HG03045 (cell line): ENCODE data around the gene ZC2HC1C.

Source experiments
- ATAC-seq: cut with Tn5 transposase; IDR thresholded peaks from one replicate; pipeline ENCODE4 v1.9.1; 2021; ENCODE audit warnings: mild to moderate bottlenecking, moderate library complexity; ENCODE audit not compliant: unreplicated experiment

The ZC2HC1C gene, protein sequence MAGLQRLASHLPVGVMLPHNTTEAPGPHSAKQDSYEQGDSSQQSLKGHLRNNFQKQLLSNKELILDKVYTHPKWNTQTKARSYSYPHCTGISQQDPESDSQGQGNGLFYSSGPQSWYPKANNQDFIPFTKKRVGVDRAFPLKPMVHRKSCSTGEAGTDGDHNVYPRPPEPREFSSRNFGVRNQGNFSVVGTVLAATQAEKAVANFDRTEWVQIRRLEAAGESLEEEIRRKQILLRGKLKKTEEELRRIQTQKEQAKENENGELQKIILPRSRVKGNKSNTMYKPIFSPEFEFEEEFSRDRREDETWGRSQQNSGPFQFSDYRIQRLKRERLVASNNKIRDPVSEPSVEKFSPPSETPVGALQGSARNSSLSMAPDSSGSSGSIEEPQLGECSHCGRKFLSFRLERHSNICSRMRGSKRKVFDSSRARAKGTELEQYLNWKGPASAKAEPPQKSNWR

DNA sequence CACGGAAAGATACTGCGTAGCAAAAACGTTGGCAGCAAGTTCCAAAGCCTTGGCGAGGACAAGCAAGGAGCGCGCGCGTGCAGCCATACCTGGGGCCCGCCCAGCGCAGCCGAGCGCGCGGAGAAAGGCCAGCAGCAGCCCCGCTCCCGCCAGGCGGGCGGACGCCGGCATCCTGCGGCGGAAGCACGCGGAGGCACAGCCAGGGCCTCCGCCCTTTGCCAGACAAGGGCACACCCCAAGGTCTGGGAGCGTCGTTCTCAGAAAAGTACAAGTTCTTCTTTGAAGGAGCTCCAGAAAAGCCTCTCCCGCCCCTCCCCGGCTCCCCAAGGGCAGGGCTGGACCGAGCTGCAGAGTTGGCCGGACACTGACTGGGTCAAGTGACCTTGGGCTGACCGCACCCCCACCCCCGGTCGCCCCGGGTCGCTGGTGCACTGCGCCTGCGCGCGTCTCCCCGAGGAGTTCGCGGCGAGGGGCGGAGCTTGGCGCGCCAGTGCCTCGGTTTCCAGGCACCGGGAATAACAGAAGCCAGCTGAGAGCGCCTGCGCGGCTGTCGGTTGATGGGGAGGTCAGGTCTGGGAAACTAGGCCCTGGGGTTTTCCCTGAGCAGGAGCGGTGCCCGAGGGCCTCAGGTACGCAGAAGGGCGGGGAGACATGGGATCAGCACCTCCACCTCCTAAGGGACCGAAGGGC lies at the start of gene ZC2HC1C:
Gene ZC2HC1C, plus strand, starts transcription at position 521 of the 690 bp plus-strand sequence. CDS start 933 bp downstream, outside the sequence.
- peak; percentile 75 for ATAC-seq

GRCh38 chr14:75022655-75023054 lies 46.8 kb upstream of the ZC2HC1C start:
- ATAC-seq, result no peak

GRCh38 chr14:75023108-75023507 lies 46.3 kb upstream of the ZC2HC1C start:
- no peak for ATAC-seq

DNA sequence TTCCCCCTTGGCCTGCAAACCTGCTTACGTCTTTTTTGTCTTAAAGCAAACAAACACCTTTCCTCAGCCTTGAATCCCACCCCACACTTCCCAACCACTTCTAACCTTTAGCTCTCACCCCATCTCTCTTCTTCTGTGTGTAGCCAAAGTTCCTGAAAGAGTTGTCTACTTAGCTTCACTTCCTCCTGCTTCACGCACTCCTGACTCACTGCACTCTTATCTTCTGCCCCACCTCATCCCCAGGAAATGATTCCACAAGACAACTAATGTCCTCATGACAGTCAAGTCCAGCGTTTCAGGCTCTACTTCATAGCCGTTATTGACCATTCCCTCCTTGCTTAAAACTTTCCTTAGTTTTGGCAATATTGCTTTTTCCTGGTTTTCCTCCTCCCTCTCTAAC lies 44.4 kb upstream of the ZC2HC1C start:
- no peak for ATAC-seq

DNA sequence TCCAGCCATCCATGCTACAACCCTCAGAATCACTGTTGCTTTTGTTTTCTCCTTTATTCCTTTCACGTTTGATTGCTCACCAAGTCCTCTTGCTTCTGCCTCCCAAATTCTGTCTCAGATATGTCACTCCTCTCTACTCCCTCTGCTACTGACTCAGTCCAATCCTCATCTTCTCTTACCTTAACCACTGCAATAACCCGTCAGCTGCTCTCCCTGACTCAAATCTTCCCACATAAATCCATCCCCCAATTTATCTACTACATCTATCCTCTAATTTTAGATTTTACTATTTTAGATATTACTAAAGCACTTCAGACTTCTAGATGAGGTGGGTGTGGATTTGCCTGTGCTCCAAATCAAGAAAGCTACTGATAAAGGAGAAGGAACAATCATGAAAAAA lies 43.6 kb upstream of the ZC2HC1C start:
- no peak for ATAC-seq

DNA sequence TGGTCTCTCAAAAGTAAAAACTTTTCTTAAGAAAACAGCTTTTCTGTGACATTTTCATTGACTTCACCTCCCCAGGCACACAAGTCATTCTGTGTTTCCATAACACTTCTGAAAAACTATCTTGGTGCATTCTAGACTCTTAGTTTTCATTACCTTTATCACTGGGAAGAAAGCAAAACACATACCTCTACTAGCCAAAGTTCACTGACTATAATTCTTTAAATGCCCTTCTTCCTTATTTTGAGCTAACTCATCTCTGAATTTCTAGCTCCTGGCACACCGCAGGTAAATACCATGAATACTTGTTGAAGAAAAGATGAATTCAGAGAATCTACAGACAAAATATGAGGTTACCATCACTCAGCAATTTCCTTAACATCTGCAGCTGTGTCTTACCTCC lies 39.3 kb upstream of the ZC2HC1C start:
- ATAC-seq, result no peak

DNA sequence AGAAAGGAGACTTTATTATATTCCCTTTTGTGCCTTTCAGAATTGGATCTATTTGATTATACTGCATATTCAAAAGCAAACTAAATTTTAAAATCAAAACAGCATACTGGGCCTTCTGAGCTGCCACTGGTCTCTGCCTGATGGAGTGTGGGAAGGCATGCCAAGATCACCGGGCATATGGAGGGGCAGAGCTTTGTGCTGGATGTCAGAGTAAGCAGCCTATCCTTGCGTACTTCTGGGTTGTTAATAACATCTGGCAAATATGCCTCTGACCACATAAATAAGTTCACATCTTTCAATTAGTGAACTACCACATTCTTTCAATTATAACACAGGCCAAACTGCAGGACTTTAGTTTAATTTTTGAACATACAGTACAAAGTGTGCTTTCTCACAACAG lies 36.5 kb upstream of the ZC2HC1C start:
- ATAC-seq, result no peak

- no peak for ATAC-seq
These were observed 28.9 kb upstream of the ZC2HC1C start for GRCh38 chr14:75040507-75040906.

DNA sequence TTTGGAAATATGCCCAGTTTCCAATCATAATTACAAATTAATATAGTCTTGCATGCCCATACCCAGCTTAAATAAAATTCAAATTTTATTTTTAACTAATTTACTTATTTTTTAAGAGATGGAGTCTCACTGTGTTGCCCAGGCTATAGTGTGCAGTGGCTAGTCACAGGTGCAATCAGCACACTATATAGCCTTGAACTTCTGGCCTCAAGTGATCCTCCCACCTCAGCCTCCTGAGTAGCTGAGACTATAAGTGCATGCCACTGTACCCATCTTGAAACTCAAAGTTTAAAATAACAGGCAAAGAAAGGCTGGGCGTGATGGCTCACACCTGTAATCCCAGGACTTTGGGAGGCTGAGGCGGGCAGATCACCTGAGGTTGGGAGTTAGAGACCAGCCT lies 28.5 kb upstream of the ZC2HC1C start:
- ATAC-seq, result no peak

DNA sequence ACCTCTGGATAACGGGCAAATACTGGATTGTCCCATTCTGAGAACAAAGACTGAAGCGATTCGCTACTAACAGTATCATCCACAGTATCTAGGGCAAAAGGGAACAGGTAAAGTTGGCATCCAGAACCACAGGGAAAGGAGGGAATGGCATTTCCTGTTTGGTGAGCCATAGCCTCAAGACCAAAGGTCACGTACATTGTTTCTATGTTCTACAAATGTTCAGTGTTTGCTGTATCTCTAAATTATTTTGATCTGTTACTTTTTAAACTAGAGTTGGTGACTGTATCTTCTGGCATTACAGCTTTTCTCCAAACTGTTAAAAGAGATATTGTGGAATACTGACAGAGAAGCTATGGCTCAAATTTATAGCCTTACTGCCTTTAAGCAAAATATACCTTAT lies 27.8 kb upstream of the ZC2HC1C start:
- ATAC-seq, result no peak

- no peak for ATAC-seq
These were observed 27.4 kb upstream of the ZC2HC1C start for GRCh38 chr14:75042035-75042434.

DNA sequence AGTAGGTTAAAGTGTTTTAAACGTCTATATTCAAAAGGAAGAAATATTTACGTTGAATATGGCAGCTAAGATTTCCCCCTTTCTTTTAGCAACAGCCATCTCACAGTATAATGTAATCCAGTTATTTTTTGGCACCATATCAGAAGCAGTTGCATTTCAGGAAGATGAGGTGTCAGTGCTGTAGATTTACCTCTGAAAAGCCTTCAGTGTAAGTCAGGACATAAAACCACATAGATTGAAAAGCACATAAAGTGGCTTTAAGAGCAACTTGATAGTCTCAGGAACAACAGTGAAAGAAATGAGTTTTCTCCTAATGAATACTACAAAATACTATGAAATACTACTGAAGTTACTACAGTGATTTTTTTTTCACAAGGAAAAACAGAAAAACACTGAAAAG lies 25.1 kb upstream of the ZC2HC1C start:
- ATAC-seq, result no peak

GRCh38 chr14:75044752-75045151 lies 24.7 kb upstream of the ZC2HC1C start:
- no peak for ATAC-seq

DNA sequence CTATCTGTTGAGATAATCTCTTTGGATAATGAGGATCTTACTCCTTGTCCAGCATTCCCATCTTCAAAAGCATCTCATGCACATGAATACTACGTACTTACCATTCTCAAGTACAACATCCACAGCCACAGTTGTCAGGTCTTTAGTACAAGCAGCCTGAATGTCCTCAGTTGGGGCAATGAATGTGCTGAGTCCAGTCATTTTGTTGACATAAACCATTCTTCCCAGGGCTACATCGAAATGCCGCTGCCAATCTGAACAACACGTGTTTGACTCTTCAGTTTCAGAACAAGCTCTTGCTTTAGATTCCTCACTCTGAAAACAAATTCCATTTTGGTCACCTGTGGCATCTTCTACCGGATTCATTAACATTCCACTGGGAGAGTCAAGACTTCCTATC lies 23.2 kb upstream of the ZC2HC1C start:
- no peak for ATAC-seq

DNA sequence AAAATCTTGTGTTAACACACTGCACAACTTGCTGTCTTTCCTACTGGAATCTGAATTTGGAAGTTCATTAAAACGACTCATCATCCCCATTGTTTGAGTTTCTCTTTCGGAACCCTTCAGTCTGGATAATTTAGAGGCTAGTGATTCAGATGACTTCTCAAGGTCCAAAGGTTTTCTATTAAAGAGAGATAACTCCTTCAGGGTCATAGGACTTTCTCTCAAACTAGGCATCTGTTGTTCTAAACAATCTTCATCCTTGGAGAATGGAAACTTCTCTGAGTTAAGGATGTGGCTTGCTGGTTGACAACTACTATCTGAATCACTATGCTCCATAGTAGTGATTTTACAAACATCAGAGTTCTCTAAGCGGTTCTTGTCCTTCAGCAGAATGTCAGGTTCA lies 22.5 kb upstream of the ZC2HC1C start:
- ATAC-seq, result no peak

GRCh38 chr14:75047506-75047905 lies 21.9 kb upstream of the ZC2HC1C start:
- no peak for ATAC-seq

DNA sequence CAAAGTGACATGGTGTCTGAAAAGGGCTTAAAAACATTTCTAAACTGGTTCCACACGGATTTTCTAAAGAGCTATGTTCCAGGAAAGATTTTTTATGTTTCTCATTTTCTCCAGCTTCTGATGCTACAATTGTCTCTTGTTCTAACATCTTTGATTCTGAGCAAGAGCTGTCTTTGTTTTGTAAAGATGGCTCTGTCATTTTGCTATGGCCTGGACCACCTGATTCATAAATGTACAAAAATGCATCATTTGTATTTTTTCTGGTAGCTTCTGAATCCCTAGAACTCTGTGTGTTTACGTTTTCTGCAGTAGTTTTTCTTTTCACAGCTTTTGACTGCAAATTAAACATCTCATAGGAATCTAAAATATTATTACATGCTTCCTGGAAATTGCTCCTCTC lies 21.3 kb upstream of the ZC2HC1C start:
- ATAC-seq, result no peak

DNA sequence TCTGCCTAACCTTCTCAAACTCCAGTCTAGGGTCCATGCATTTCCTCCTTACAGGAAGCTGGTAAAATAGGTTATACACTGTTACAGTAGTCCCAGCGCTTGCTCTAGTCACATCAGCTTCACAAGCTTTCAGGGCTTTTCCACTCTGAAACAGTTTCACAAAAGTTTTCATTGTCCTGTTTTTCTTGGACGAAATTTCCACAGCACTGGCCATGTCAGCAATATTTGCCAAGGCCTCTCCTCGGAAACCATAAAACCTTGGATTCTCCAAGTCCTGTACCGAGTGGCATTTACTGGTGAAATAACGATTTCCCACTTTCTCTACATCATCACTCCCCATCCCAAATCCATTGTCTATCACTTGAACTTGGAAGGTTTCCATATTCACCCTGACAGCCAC lies 20.3 kb upstream of the ZC2HC1C start:
- ATAC-seq, result no peak

GRCh38 chr14:75049731-75050201 lies 19.7 kb upstream of the ZC2HC1C start:
- ATAC-seq, result no peak

DNA sequence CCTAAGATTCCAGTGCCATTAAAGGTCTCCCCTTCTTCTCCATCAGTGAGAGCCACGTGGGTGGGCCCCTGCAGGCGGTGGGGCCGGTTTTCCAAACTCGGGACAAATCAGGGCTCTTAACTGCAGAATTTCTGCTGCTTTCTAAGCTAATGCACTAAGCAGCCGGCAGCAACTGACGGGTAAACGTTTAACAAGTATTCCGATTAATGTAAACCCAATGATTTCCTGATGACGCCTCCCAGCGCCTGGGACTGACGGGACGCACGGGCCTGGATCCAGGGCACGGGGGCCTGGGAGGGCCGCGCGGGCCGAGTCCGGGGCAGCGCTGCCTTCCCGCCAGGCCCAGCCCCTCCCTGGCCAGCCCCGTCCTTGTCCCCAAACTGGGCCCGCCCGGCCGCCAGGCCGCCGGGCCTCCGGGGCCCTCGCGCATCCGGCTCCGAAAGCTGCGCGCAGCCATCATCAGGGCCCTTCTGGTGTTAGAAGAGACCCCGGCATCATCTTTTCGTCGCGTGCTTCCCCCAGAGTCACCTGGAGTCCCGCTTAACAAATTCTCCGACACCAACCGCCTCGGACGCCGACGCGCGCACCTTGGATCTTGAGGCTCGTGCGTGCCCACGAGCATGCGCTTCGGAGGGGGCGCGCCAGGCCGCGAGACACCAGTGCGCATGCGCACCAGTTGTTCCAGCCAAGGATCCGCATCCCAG lies 18.4 kb upstream of the ZC2HC1C start, which contains the start of gene MLH3:
Gene MLH3, minus strand, starts transcription at position 616 of the 704 bp plus-strand sequence. CDS start 1,812 bp downstream, outside the sequence.
- peak; percentile 71 for ATAC-seq

DNA sequence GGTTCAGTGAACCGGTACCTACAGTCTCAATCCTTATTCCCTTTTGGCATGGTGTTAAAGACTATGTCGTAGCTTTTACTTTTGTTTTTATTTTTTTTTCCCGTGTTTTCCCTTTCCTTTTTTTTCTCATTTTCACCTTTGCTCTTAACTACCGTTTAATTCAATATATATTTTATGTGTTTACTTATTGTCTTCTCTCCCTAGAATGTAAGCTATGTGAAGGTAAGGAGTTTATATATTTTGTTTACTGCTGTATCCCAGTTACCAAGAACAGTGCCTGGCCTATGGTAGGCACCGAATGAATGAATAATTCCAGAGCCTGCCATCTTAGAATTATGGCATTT lies 17.9 kb upstream of the ZC2HC1C start:
- no peak for ATAC-seq
